Breast epithelium (tissue), 4 donors: ENCODE results near the gene RELB. TPM values are rescaled to one million over a fixed set of nuclear protein-coding genes. Genes with fewer than 3 reads are reported as not detected.

Experiments
- DNase-seq, 2 donors: peaks; one replicate each; pipeline ENCODE4 v3.0.0-alpha.2; 2019; ENCODE audit warnings: low spot score in 2 of 2
- H3K27ac ChIP-seq, 2 donors: fragments of 200-600 bp; sonication (generic) in 1 of 2; one replicate each; pipeline ENCODE4 v1.5.1; 2016 to 2019; ENCODE audit warnings: mild to moderate bottlenecking in 1 of 2
- H3K27me3 ChIP-seq, 2 donors: fragments of 200-600 bp; sonication (generic) in 1 of 2; one replicate each; pipeline versions ENCODE4 v1.5.1 to v1.6.0; 2017 to 2019; ENCODE audit warnings: control low read depth in 1 of 2, mild to moderate bottlenecking in 1 of 2
- H3K36me3 ChIP-seq: fragments of 200-600 bp; one replicate; pipeline ENCODE4 v1.5.1; 2019
- H3K4me1 ChIP-seq, 2 donors: fragments of 200-600 bp; sonication (generic); one replicate each; pipeline ENCODE4 v1.5.1; 2016 to 2019; ENCODE audit warnings: control low read depth in 1 of 2
- H3K4me3 ChIP-seq, 3 donors: fragments of 200-600 bp; sonication (generic); 1 replicate in 2 of 3; 2 replicates in 1 of 3; pipeline ENCODE4 v1.5.1; 2016 to 2019; ENCODE audit warnings: mild to moderate bottlenecking in 3 of 3, moderate library complexity in 2 of 3
- H3K9me3 ChIP-seq, 2 donors: fragments of 200-600 bp; sonication (generic) in 1 of 2; one replicate each; pipeline ENCODE4 v1.5.1; 2016 to 2019; ENCODE audit warnings: control low read depth in 1 of 2
- CTCF ChIP-seq, 3 donors: fragments of 450-650 bp; IDR thresholded peaks; one replicate each; pipeline ENCODE4 v1.5.1; 2016 to 2017; ENCODE audit warnings: antibody characterized with exemption in 3 of 3, mild to moderate bottlenecking in 3 of 3, moderate library complexity in 3 of 3
- POLR2A ChIP-seq: fragments of 450-650 bp; IDR thresholded peaks from one replicate; pipeline ENCODE4 v1.6.1; 2016; ENCODE audit warnings: antibody characterized with exemption, mild to moderate bottlenecking, moderate library complexity
- POLR2AphosphoS5 ChIP-seq, 3 donors: sonication (generic); formaldehyde crosslinking; IDR thresholded peaks; one replicate each; pipeline ENCODE4 v1.6.1; 2017; ENCODE audit warnings: antibody characterized with exemption in 3 of 3
- intact Hi-C: fragments of 100-400 bp; cut with DNase I; formaldehyde crosslinking; loops from one replicate; pipeline ENCODE4 v1.15.1; 2023; ENCODE audit warnings: low total_unique reads
- total RNA-seq, 3 donors: library from RNA; depleted of rRNA; stranded (reverse); fragments of >200 nt; gene quantifications; one replicate each; pipeline ENCODE4 v1.1.0, GENCODE V29; 2016

RELB gene
- total RNA-seq, 3 donors from 2014 or later = 5.8 to 12.5 (median 8.2) TPM

- no peak for TF ChIP-seq CTCF (IDR thresholded peaks at IDR 0.05)
- TF ChIP-seq POLR2A = no peak
- no peak for TF ChIP-seq POLR2AphosphoS5 (IDR thresholded peaks at IDR 0.05)
- H3K36me3 ChIP-seq = no peaks in the 10 kb centered on the region
- H3K4me1 ChIP-seq = no peaks in the 10 kb centered on the region
- DNase-seq = no peak
- H3K27ac ChIP-seq = no peak overlapping the region
- H3K4me3 ChIP-seq = no peak overlapping the region
- intact Hi-C loops = no loop called here
- no peaks in the 10 kb centered on the region for H3K9me3 ChIP-seq
- H3K27me3 ChIP-seq = no peaks in the 10 kb centered on the region
These were observed 14.9 kb upstream of the RELB start for GRCh38 chr19:44986389-44986788.

- Histone ChIP-seq H3K27me3 (no peaks in the 10 kb centered on the region), H3K27ac (peak overlapping the region; percentile 0 to 13), H3K4me1 (no peaks in the 10 kb centered on the region), H3K36me3 (no peaks in the 10 kb centered on the region), H3K4me3 (no peak overlapping the region), H3K9me3 (no peaks in the 10 kb centered on the region)
- intact Hi-C loops = no loop called here
- peak in 1 of 2 donors; percentile 31 for DNase-seq
- no peak for TF ChIP-seq CTCF (IDR thresholded peaks at IDR 0.05)
- TF ChIP-seq POLR2AphosphoS5 (IDR thresholded peaks at IDR 0.05) = no peak
- TF ChIP-seq POLR2A = no peak
These were observed 14.1 kb upstream of the RELB start for GRCh38 chr19:44987148-44987675.

- intact Hi-C loops = no loop called here
- H3K4me3 ChIP-seq = no peak overlapping the region
- no peaks in the 10 kb centered on the region for H3K27me3 ChIP-seq
- no peaks in the 10 kb centered on the region for H3K4me1 ChIP-seq
- TF ChIP-seq POLR2A (no peak), CTCF (IDR thresholded peaks at IDR 0.05) (no peak), POLR2AphosphoS5 (IDR thresholded peaks at IDR 0.05) (no peak)
- no peak overlapping the region for H3K27ac ChIP-seq
- no peak for DNase-seq
- H3K9me3 ChIP-seq = no peaks in the 10 kb centered on the region
- no peaks in the 10 kb centered on the region for H3K36me3 ChIP-seq
These were observed 13.0 kb upstream of the RELB start for GRCh38 chr19:44988273-44988672.

GRCh38 chr19:44988896-44989556 lies 12.2 kb upstream of the RELB start:
- no peak for DNase-seq
- no peaks in the 10 kb centered on the region for H3K4me1 ChIP-seq
- intact Hi-C loops = no loop called here
- no peak overlapping the region for H3K4me3 ChIP-seq
- no peaks in the 10 kb centered on the region for H3K36me3 ChIP-seq
- no peaks in the 10 kb centered on the region for H3K9me3 ChIP-seq
- H3K27ac ChIP-seq = no peak overlapping the region
- no peaks in the 10 kb centered on the region for H3K27me3 ChIP-seq
- TF ChIP-seq POLR2A (no peak), CTCF (IDR thresholded peaks at IDR 0.05) (peak in 2 of 3 donors; percentile 50 to 51), POLR2AphosphoS5 (IDR thresholded peaks at IDR 0.05) (no peak)

GRCh38 chr19:44990459-44990858 lies 10.8 kb upstream of the RELB start:
- intact Hi-C loops = no loop called here
- Histone ChIP-seq H3K27ac (no peak overlapping the region), H3K4me1 (no peaks in the 10 kb centered on the region), H3K4me3 (no peak overlapping the region), H3K9me3 (no peaks in the 10 kb centered on the region), H3K27me3 (no peaks in the 10 kb centered on the region), H3K36me3 (no peaks in the 10 kb centered on the region)
- TF ChIP-seq POLR2A = no peak
- no peak for TF ChIP-seq POLR2AphosphoS5 (IDR thresholded peaks at IDR 0.05)
- no peak for TF ChIP-seq CTCF (IDR thresholded peaks at IDR 0.05)
- DNase-seq = no peak
